ENCODE results near the gene ATP5ME. TPM values are rescaled to one million over a fixed set of nuclear protein-coding genes. Genes with fewer than 3 reads are reported as not detected.

The ATP5ME gene
- total and polyA plus RNA-seq, 2 of the 13 experiments (the other 11 are each of a cell fraction or from before 2014, with no cell fraction given) = 305 to 753 TPM

- no peak overlapping the region for H3K9ac ChIP-seq (ENCODE audit: insufficient read depth, low read depth, low read length)
- in situ Hi-C loops (cut with HindIII; ENCODE audit: extremely low pct_ligation_motif_present, low pct_unique_long_range_greater_than_20kb) = no loop called here
- POLR2A ChIA-PET = no interaction called here
- FAIRE-seq (no peak), DNase-seq (ENCODE audit: low spot score) (no peak), ATAC-seq (no peak)
- H3K9me3 ChIP-seq (ENCODE audit: low read length) = no peaks in the 10 kb centered on the region
- no TSS peak for BruUV-seq (replicated peaks)
- no peak overlapping the region for H3K4me2 ChIP-seq (ENCODE audit: low read depth, low read length)
- CTCF ChIA-PET (ENCODE audit: low intra/inter-chr PET ratio, low total read pairs) = no interaction called here
- peaks cover 62% of the 10 kb centered on the region for H3K4me1 ChIP-seq (ENCODE audit: insufficient read depth, low read length)
- no peak overlapping the region for H3K4me3 ChIP-seq (replicated peaks in 1 of 3; ENCODE audit: insufficient read depth in 1 of 3, low read depth in 2 of 3, low read length in 3 of 3)
- WGBS (ENCODE audit: low lambda C conversion rate) = 33% methylated on average over 9 of the region's 29 CpGs
- intact Hi-C loops (cut with micrococcal nuclease; ENCODE audit: unreplicated experiment) = no loop called here
- H4K20me1 ChIP-seq (ENCODE audit: insufficient read depth, low read length) = no peaks in the 10 kb centered on the region
- no peaks in the 10 kb centered on the region for H3K79me2 ChIP-seq (ENCODE audit: insufficient read depth, low read length)
- H3K27me3 ChIP-seq (ENCODE audit: control insufficient read depth in 1 of 2, insufficient read depth in 2 of 2, low read length in 2 of 2) = peaks cover 14 to 60% of the 10 kb centered on the region in 2 experiments
- no peaks in the 10 kb centered on the region for H3K36me3 ChIP-seq (replicated peaks in 1 of 2; ENCODE audit: control insufficient read depth in 1 of 2, insufficient read depth in 2 of 2, low read length in 2 of 2)
- H2AFZ ChIP-seq (ENCODE audit: low read length) = no peak overlapping the region
- no peak overlapping the region for H3K27ac ChIP-seq (ENCODE audit: extremely low read length, insufficient read depth, low read length)
- TF ChIP-seq, protein P1, sequence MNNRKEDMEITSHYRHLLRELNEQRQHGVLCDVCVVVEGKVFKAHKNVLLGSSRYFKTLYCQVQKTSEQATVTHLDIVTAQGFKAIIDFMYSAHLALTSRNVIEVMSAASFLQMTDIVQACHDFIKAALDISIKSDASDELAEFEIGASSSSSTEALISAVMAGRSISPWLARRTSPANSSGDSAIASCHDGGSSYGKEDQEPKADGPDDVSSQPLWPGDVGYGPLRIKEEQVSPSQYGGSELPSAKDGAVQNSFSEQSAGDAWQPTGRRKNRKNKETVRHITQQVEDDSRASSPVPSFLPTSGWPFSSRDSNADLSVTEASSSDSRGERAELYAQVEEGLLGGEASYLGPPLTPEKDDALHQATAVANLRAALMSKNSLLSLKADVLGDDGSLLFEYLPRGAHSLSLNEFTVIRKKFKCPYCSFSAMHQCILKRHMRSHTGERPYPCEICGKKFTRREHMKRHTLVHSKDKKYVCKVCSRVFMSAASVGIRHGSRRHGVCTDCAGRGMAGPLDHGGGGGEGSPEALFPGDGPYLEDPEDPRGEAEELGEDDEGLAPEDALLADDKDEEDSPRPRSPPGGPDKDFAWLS (CRISPR knock-in tag; IDR thresholded peaks at IDR 0.05; ENCODE audit: borderline replicate concordance) = no peak
- TF ChIP-seq, protein P2, sequence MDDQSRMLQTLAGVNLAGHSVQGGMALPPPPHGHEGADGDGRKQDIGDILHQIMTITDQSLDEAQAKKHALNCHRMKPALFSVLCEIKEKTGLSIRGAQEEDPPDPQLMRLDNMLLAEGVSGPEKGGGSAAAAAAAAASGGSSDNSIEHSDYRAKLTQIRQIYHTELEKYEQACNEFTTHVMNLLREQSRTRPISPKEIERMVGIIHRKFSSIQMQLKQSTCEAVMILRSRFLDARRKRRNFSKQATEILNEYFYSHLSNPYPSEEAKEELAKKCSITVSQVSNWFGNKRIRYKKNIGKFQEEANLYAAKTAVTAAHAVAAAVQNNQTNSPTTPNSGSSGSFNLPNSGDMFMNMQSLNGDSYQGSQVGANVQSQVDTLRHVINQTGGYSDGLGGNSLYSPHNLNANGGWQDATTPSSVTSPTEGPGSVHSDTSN (CRISPR knock-in tag; IDR thresholded peaks at IDR 0.05; ENCODE audit: borderline replicate concordance) = no peak
- TF ChIP-seq TOPORS (CRISPR knock-in tag; IDR thresholded peaks at IDR 0.05) (no peak), ZNF407 (CRISPR knock-in tag; IDR thresholded peaks at IDR 0.05; ENCODE audit: not compliant biosample characterization) (no peak), ZSCAN5A (CRISPR knock-in tag; IDR thresholded peaks at IDR 0.05; ENCODE audit: borderline replicate concordance) (no peak), ZMYM3 (CRISPR knock-in tag; IDR thresholded peaks at IDR 0.05) (no peak), ZNF549 (CRISPR knock-in tag; IDR thresholded peaks at IDR 0.05) (no peak)
- TF ChIP-seq, protein P3, sequence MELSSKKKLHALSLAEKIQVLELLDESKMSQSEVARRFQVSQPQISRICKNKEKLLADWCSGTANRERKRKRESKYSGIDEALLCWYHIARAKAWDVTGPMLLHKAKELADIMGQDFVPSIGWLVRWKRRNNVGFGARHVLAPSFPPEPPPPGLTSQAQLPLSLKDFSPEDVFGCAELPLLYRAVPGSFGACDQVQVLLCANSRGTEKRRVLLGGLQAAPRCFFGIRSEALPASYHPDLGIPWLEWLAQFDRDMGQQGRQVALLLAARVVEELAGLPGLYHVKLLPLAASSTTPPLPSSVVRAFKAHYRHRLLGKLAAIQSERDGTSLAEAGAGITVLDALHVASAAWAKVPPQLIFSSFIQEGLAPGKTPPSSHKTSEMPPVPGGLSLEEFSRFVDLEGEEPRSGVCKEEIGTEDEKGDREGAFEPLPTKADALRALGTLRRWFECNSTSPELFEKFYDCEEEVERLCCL (CRISPR knock-in tag; IDR thresholded peaks at IDR 0.05; ENCODE audit: borderline replicate concordance) = no peak
These were observed 20.1 kb downstream of the ATP5ME start for GRCh38 chr4:653831-654502.

Measured in HepG2 (cell line).